ENCODE data around the gene OGFOD2. TPM values are rescaled to one million over a fixed set of nuclear protein-coding genes. Genes with fewer than 3 reads are reported as not detected.

OGFOD2 gene
- total and polyA plus RNA-seq, 2 of the 13 experiments (the other 11 are each of a cell fraction or from before 2014, with no cell fraction given), result 13.2 to 14.6 TPM

DNA sequence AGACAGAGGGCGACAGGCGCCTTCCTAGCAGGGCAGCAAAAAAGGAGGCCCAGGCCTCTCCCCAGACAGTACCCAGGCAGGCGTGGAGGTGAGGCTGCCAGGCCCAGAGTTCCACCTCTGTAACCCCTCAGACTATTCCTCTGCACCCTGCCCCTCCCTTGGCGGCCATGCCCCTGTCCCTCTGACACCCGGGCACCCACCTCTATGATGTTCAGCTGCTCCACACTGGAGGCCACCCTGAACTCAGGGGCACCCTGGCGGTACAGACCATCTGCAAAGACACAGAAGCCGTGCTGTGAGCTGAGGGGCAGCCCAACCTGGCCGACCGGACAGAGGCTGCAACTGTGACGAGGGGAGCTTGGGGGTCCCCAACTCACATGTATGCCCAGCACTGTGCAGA, 25.5 kb downstream of the OGFOD2 start (continued):
- TF ChIP-seq, protein P1, sequence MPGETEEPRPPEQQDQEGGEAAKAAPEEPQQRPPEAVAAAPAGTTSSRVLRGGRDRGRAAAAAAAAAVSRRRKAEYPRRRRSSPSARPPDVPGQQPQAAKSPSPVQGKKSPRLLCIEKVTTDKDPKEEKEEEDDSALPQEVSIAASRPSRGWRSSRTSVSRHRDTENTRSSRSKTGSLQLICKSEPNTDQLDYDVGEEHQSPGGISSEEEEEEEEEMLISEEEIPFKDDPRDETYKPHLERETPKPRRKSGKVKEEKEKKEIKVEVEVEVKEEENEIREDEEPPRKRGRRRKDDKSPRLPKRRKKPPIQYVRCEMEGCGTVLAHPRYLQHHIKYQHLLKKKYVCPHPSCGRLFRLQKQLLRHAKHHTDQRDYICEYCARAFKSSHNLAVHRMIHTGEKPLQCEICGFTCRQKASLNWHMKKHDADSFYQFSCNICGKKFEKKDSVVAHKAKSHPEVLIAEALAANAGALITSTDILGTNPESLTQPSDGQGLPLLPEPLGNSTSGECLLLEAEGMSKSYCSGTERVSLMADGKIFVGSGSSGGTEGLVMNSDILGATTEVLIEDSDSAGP (CRISPR knock-in tag; IDR thresholded peaks at IDR 0.05; ENCODE audit: borderline replicate concordance), result no peak
- TF ChIP-seq ZNF577 (CRISPR knock-in tag; IDR thresholded peaks at IDR 0.05; ENCODE audit: borderline replicate concordance, low read depth) (no peak), ZNF430 (CRISPR knock-in tag; IDR thresholded peaks at IDR 0.05) (no peak), ZNF431 (CRISPR knock-in tag; IDR thresholded peaks at IDR 0.05; ENCODE audit: borderline replicate concordance, low read depth) (no peak), PTBP1 (IDR thresholded peaks at IDR 0.05; ENCODE audit: low read depth, low read length, poor library complexity, severe bottlenecking) (no peak), SP5 (CRISPR knock-in tag; IDR thresholded peaks at IDR 0.05; ENCODE audit: borderline replicate concordance, low read depth) (no peak), ZSCAN31 (CRISPR knock-in tag; IDR thresholded peaks at IDR 0.05; ENCODE audit: low read depth) (no peak), PCBP1 (IDR thresholded peaks at IDR 0.05; ENCODE audit: borderline replicate concordance, low read depth, low read length) (no peak)

DNA sequence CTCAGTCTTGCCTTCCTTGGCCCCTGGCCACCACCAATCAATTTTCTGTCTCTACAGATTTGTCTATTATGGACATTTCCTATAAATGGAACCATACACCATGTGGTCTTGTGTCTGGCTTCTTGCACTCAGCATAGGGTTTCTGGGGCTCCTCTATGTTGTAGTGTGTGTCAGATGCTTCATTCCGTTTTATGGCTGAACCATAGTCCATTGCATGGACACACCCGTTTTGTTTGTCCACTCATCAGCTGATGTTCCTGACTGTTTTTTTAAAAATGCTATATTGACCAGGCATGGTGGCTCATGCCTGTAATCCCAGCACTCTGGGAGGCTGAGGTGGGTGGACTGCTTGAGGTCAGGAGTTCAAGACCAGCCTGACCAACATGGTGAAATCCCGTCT, 26.4 kb downstream of the OGFOD2 start:
- POLR2A ChIA-PET, result no interaction called here
- intact Hi-C loops (cut with micrococcal nuclease; ENCODE audit: unreplicated experiment), result no loop called here
- 95% methylated on average over 3 of the region's 3 CpGs for WGBS (ENCODE audit: low lambda C conversion rate)
- H3K27ac ChIP-seq (ENCODE audit: extremely low read length, insufficient read depth, low read length), result no peak overlapping the region
- H2AFZ ChIP-seq (ENCODE audit: low read length), result no peak overlapping the region
- no peaks in the 10 kb centered on the region for H4K20me1 ChIP-seq (ENCODE audit: insufficient read depth, low read length)
- in situ Hi-C loops (cut with HindIII; ENCODE audit: extremely low pct_ligation_motif_present, low pct_unique_long_range_greater_than_20kb), result no loop called here
- no TSS peak for BruUV-seq (replicated peaks)
- TF ChIP-seq, protein P2, sequence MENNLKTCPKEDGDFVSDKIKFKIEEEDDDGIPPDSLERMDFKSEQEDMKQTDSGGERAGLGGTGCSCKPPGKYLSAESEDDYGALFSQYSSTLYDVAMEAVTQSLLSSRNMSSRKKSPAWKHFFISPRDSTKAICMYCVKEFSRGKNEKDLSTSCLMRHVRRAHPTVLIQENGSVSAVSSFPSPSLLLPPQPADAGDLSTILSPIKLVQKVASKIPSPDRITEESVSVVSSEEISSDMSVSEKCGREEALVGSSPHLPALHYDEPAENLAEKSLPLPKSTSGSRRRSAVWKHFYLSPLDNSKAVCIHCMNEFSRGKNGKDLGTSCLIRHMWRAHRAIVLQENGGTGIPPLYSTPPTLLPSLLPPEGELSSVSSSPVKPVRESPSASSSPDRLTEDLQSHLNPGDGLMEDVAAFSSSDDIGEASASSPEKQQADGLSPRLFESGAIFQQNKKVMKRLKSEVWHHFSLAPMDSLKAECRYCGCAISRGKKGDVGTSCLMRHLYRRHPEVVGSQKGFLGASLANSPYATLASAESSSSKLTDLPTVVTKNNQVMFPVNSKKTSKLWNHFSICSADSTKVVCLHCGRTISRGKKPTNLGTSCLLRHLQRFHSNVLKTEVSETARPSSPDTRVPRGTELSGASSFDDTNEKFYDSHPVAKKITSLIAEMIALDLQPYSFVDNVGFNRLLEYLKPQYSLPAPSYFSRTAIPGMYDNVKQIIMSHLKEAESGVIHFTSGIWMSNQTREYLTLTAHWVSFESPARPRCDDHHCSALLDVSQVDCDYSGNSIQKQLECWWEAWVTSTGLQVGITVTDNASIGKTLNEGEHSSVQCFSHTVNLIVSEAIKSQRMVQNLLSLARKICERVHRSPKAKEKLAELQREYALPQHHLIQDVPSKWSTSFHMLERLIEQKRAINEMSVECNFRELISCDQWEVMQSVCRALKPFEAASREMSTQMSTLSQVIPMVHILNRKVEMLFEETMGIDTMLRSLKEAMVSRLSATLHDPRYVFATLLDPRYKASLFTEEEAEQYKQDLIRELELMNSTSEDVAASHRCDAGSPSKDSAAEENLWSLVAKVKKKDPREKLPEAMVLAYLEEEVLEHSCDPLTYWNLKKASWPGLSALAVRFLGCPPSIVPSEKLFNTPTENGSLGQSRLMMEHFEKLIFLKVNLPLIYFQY (CRISPR knock-in tag; IDR thresholded peaks at IDR 0.05; ENCODE audit: borderline replicate concordance), result no peak
- no peak for TF ChIP-seq ZNF766 (CRISPR knock-in tag; IDR thresholded peaks at IDR 0.05; ENCODE audit: borderline replicate concordance)
- H3K36me3 ChIP-seq (replicated peaks in 1 of 2; ENCODE audit: control insufficient read depth in 1 of 2, insufficient read depth in 2 of 2, low read length in 2 of 2), result peaks cover 7 to 8% of the 10 kb centered on the region in 2 experiments; a peak in 4 of 5 replicates
- H3K9me3 ChIP-seq (ENCODE audit: low read length), result no peaks in the 10 kb centered on the region
- ATAC-seq (no peak), DNase-seq (ENCODE audit: low spot score) (no peak), FAIRE-seq (no peak)
- H3K4me2 ChIP-seq (ENCODE audit: low read depth, low read length), result no peak overlapping the region
- CTCF ChIA-PET (ENCODE audit: low intra/inter-chr PET ratio, low total read pairs), result no interaction called here
- no peak overlapping the region for H3K9ac ChIP-seq (ENCODE audit: insufficient read depth, low read depth, low read length)
- H3K4me1 ChIP-seq (ENCODE audit: insufficient read depth, low read length), result peaks cover 3% of the 10 kb centered on the region
- H3K27me3 ChIP-seq (ENCODE audit: control insufficient read depth in 1 of 2, insufficient read depth in 2 of 2, low read length in 2 of 2), result no peaks in the 10 kb centered on the region; a peak in 1 of 5 replicates
- H3K79me2 ChIP-seq (ENCODE audit: insufficient read depth, low read length), result no peaks in the 10 kb centered on the region
- H3K4me3 ChIP-seq (replicated peaks in 1 of 3; ENCODE audit: insufficient read depth in 1 of 3, low read depth in 2 of 3, low read length in 3 of 3), result no peak overlapping the region

All from HepG2 (cell line).